CD8-positive, alpha-beta memory T cell (primary cell): ENCODE data around the gene UGT1A4. TPM values are rescaled to one million over a fixed set of nuclear protein-coding genes. Genes with fewer than 3 reads are reported as not detected.

Source experiments
- CTCF ChIA-PET: fragments of 350-600 bp; sonication (Branson Sonifier 250); formaldehyde crosslinking; loops from one replicate; lab custom pipeline; 2021; ENCODE audit warnings: antibody characterized with exemption; lab: Charles Lee
- POLR2A ChIA-PET: fragments of 350-600 bp; sonication (Branson Sonifier 250); formaldehyde crosslinking; loops from one replicate; lab custom pipeline; 2021; ENCODE audit warnings: antibody characterized with exemption; lab: Charles Lee
- DNase-seq, 5 donors: peaks; one replicate each; pipeline versions ENCODE4 v3.0.0 to v3.0.0-alpha.2; 2020 to 2022; ENCODE audit warnings: mixed read lengths in 1 of 5
- H3K27ac ChIP-seq: one replicate; pipeline ENCODE4 v1.7.0; 2013; ENCODE audit warnings: low read depth, mild to moderate bottlenecking, low read length, moderate library complexity
- H3K27me3 ChIP-seq: 2 replicates; pipeline ENCODE4 v1.7.0; 2013; ENCODE audit warnings: low read length, mild to moderate bottlenecking; ENCODE audit not compliant: insufficient read depth, poor library complexity, severe bottlenecking
- H3K36me3 ChIP-seq: 2 replicates; pipeline ENCODE4 v1.7.0; 2013; ENCODE audit warnings: mild to moderate bottlenecking, low read length, moderate library complexity; ENCODE audit not compliant: insufficient read depth
- H3K4me1 ChIP-seq: 2 replicates; pipeline ENCODE4 v1.7.0; 2013; ENCODE audit warnings: mild to moderate bottlenecking, low read length, moderate library complexity; ENCODE audit not compliant: insufficient read depth
- H3K4me3 ChIP-seq: 2 replicates; pipeline ENCODE4 v1.7.0; 2013; ENCODE audit warnings: mild to moderate bottlenecking, low read length
- H3K9me3 ChIP-seq: 2 replicates; pipeline ENCODE4 v1.7.0; 2013; ENCODE audit warnings: mild to moderate bottlenecking, low read length
- H3K27ac Mint-ChIP-seq, 8 donors: one replicate each; pipeline ENCODE4 v1.8.0; 2020 to 2021; ENCODE audit warnings: mixed read lengths in 8 of 8, mild to moderate bottlenecking in 6 of 8, inconsistent platforms in 3 of 8, moderate library complexity in 3 of 8
- H3K27me3 Mint-ChIP-seq, 2 donors: one replicate each; pipeline ENCODE4 v1.8.0; 2020 to 2021; ENCODE audit warnings: mixed read lengths in 2 of 2, mild to moderate bottlenecking in 1 of 2, moderate library complexity in 1 of 2
- H3K36me3 Mint-ChIP-seq, 3 donors: one replicate each; pipeline ENCODE4 v1.8.0; 2020 to 2021; ENCODE audit warnings: mixed read lengths in 3 of 3, inconsistent platforms in 1 of 3, mild to moderate bottlenecking in 1 of 3
- H3K4me1 Mint-ChIP-seq, 3 donors: one replicate each; pipeline ENCODE4 v1.8.0; 2020 to 2021; ENCODE audit warnings: mixed read lengths in 3 of 3, inconsistent platforms in 1 of 3, mild to moderate bottlenecking in 1 of 3
- H3K4me3 Mint-ChIP-seq, 7 donors: one replicate each; pipeline ENCODE4 v1.8.0; 2020 to 2021; ENCODE audit warnings: mixed read lengths in 7 of 7, mild to moderate bottlenecking in 6 of 7, moderate library complexity in 4 of 7, inconsistent platforms in 2 of 7
- H3K9me3 Mint-ChIP-seq, 5 donors: one replicate each; pipeline ENCODE4 v1.8.0; 2020 to 2022; ENCODE audit warnings: mixed read lengths in 5 of 5, mild to moderate bottlenecking in 3 of 5, moderate library complexity in 2 of 5, inconsistent platforms in 1 of 5
- polyA plus RNA-seq: library from polyadenylated mRNA; unstranded; fragments of 300-500 nt; fragmentation: Illumina TruSeq; gene quantifications from one replicate; pipeline ENCODE4 v1.2.3, GENCODE V29; 2021
- total RNA-seq, 2 experiments: library from RNA; stranded (reverse); gene quantifications; one replicate each; pipeline ENCODE4 v1.2.3, GENCODE V29; 2021

UGT1A4 gene
- total and polyA plus RNA-seq, 3 experiments from 2014 or later, result not detected

GRCh38 chr2:233680361-233681045 lies 38.0 kb upstream of the UGT1A4 start:
- H3K9me3 Mint-ChIP-seq, result no peaks in the 10 kb centered on the region
- POLR2A ChIA-PET, result no interaction called here
- no peak overlapping the region for H3K4me3 Mint-ChIP-seq
- Histone ChIP-seq H3K4me3 (no peak overlapping the region), H3K36me3 (no peaks in the 10 kb centered on the region), H3K9me3 (no peaks in the 10 kb centered on the region), H3K27ac (no peak overlapping the region), H3K27me3 (peaks cover 4% of the 10 kb centered on the region), H3K4me1 (no peaks in the 10 kb centered on the region)
- no peaks in the 10 kb centered on the region for H3K36me3 Mint-ChIP-seq
- no peak overlapping the region for H3K27ac Mint-ChIP-seq
- H3K4me1 Mint-ChIP-seq, result no peaks in the 10 kb centered on the region
- CTCF ChIA-PET, result no interaction called here
- H3K27me3 Mint-ChIP-seq, result peaks cover 12 to 53% of the 10 kb centered on the region in 2 donors
- no peak for DNase-seq

DNA sequence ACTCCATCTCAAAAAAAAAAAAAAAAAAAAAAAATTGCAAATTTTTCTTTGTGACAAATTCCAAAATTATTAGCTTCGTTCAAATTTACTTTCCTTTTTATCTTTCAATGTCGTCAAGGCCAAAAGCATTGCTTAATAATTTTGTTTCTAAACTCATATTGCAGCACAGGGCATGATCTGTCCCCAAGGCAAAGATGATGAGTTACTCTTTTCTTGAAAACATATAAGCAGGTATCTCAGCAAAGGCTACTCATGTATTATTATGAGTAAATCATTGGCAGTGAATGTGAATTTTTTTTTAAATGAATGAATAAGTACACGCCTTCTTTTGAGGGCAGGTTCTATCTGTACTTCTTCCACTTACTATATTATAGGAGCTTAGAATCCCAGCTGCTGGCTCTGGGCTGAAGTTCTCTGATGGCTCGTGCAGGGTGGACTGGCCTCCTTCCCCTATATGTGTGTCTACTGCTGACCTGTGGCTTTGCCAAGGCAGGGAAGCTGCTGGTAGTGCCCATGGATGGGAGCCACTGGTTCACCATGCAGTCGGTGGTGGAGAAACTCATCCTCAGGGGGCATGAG lies 36.9 kb upstream of the UGT1A4 start, which contains the start of gene UGT1A7:
UGT1A7 (plus strand) TSS at position 381 of the 579 bp plus-strand sequence; CDS start at position 418, 37 bp downstream.
- Histone ChIP-seq H3K27ac (no peak within 1 kb of the TSS), H3K36me3 (no peaks in the 10 kb centered on the region), H3K9me3 (no peaks in the 10 kb centered on the region), H3K4me1 (no peaks in the 10 kb centered on the region), H3K4me3 (no peak within 1 kb of the TSS), H3K27me3 (peaks cover 3% of the 10 kb centered on the region)
- ChIA-PET CTCF (no interaction called here), POLR2A (no interaction called here)
- DNase-seq, result no peak
- Mint-ChIP-seq H3K27ac (no peak within 1 kb of the TSS), H3K4me1 (no peaks in the 10 kb centered on the region), H3K9me3 (no peaks in the 10 kb centered on the region), H3K36me3 (no peaks in the 10 kb centered on the region), H3K27me3 (peaks cover 12 to 49% of the 10 kb centered on the region in 2 donors), H3K4me3 (no peak within 1 kb of the TSS)

DNA sequence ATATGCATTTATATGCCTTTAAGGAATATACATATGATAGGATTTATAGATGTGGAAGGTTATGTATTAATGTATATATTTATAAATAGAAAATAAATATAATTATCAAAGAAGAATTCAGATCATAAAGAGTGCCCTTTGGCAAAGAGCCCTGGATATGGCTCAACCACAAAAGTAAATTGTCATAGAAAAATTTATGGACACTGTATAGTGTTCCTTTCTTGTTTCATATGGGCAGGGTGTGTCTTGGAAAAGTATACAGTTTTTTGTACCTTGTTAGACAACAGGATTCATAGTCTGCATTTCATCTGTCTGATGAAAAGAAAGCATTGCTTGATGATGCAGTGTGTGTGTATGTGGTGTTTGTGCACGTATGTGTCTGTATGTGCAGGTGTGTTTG lies 33.9 kb upstream of the UGT1A4 start:
- no peaks in the 10 kb centered on the region for H3K9me3 ChIP-seq
- no peaks in the 10 kb centered on the region for H3K4me1 Mint-ChIP-seq
- H3K9me3 Mint-ChIP-seq, result no peaks in the 10 kb centered on the region
- CTCF ChIA-PET, result no interaction called here
- POLR2A ChIA-PET, result no interaction called here
- H3K27ac ChIP-seq, result no peak overlapping the region
- H3K27me3 Mint-ChIP-seq, result peaks cover 13 to 36% of the 10 kb centered on the region in 2 donors
- DNase-seq, result no peak
- no peak overlapping the region for H3K27ac Mint-ChIP-seq
- H3K4me1 ChIP-seq, result no peaks in the 10 kb centered on the region
- H3K4me3 Mint-ChIP-seq, result no peak overlapping the region
- H3K36me3 Mint-ChIP-seq, result no peaks in the 10 kb centered on the region
- no peaks in the 10 kb centered on the region for H3K36me3 ChIP-seq
- H3K4me3 ChIP-seq, result no peak overlapping the region
- no peaks in the 10 kb centered on the region for H3K27me3 ChIP-seq

DNA sequence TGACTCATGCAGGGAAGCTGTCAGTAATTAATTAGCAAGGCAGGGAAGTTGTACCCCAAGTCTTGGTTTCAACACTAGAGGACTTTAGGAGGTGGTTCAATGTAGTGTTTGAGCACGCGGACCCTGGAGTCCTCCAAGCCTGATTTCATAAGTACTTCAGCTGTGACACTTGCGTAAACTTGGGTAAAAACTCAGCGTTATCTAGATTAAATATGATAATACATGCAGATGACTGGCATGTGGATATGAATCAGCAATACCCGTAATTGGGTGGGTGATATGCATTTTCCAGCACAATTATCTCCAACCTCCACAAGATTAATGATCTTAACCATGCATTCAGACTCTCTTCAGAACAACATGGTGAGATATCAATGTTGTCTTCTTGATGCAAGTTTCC lies 31.6 kb upstream of the UGT1A4 start:
- Mint-ChIP-seq H3K9me3 (no peaks in the 10 kb centered on the region), H3K4me1 (no peaks in the 10 kb centered on the region), H3K36me3 (no peaks in the 10 kb centered on the region), H3K4me3 (no peak overlapping the region), H3K27me3 (peaks cover 12 to 43% of the 10 kb centered on the region in 2 donors), H3K27ac (no peak overlapping the region)
- no peaks in the 10 kb centered on the region for H3K27me3 ChIP-seq
- H3K9me3 ChIP-seq, result no peaks in the 10 kb centered on the region
- H3K4me3 ChIP-seq, result no peak overlapping the region
- POLR2A ChIA-PET, result no interaction called here
- H3K27ac ChIP-seq, result no peak overlapping the region
- CTCF ChIA-PET, result no interaction called here
- no peaks in the 10 kb centered on the region for H3K4me1 ChIP-seq
- no peak for DNase-seq
- H3K36me3 ChIP-seq, result no peaks in the 10 kb centered on the region

DNA sequence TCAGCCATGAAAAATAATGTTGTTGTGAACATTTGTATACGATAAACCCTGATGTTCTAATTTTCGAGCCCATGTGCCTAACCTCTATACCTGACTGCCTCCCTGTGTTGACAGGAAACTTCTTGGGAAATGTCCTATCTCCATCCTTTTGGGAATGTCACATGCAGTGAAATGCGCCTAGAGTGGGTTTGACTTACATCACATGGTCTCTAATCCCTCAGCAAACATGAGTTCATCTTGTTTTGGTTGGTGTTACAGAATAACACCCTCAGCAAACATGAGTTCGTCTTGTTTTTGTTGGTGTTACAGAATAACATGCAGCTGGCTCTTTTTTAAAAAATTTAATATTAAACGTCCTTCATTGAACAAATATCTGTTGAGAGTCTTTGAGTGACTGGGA lies 30.2 kb upstream of the UGT1A4 start:
- no peaks in the 10 kb centered on the region for H3K36me3 ChIP-seq
- no peak for DNase-seq
- Mint-ChIP-seq H3K36me3 (no peaks in the 10 kb centered on the region), H3K4me1 (no peaks in the 10 kb centered on the region), H3K27ac (no peak overlapping the region), H3K27me3 (peaks cover 8 to 48% of the 10 kb centered on the region in 2 donors), H3K9me3 (no peaks in the 10 kb centered on the region), H3K4me3 (no peak overlapping the region)
- no peaks in the 10 kb centered on the region for H3K27me3 ChIP-seq
- no peaks in the 10 kb centered on the region for H3K4me1 ChIP-seq
- CTCF ChIA-PET, result no interaction called here
- POLR2A ChIA-PET, result no interaction called here
- no peak overlapping the region for H3K4me3 ChIP-seq
- H3K9me3 ChIP-seq, result no peaks in the 10 kb centered on the region
- H3K27ac ChIP-seq, result no peak overlapping the region

- no peak overlapping the region for H3K4me3 ChIP-seq
- no peaks in the 10 kb centered on the region for H3K9me3 ChIP-seq
- ChIA-PET POLR2A (no interaction called here), CTCF (no interaction called here)
- DNase-seq, result no peak
- peaks cover 11 to 53% of the 10 kb centered on the region in 2 donors for H3K27me3 Mint-ChIP-seq
- H3K9me3 Mint-ChIP-seq, result no peaks in the 10 kb centered on the region
- no peak overlapping the region for H3K27ac Mint-ChIP-seq
- H3K27me3 ChIP-seq, result no peaks in the 10 kb centered on the region
- H3K36me3 ChIP-seq, result no peaks in the 10 kb centered on the region
- no peak overlapping the region for H3K4me3 Mint-ChIP-seq
- no peak overlapping the region for H3K27ac ChIP-seq
- no peaks in the 10 kb centered on the region for H3K36me3 Mint-ChIP-seq
- H3K4me1 Mint-ChIP-seq, result no peaks in the 10 kb centered on the region
- no peaks in the 10 kb centered on the region for H3K4me1 ChIP-seq
Measured at GRCh38 chr2:233689031-233689430, 29.5 kb upstream of the UGT1A4 start.

DNA sequence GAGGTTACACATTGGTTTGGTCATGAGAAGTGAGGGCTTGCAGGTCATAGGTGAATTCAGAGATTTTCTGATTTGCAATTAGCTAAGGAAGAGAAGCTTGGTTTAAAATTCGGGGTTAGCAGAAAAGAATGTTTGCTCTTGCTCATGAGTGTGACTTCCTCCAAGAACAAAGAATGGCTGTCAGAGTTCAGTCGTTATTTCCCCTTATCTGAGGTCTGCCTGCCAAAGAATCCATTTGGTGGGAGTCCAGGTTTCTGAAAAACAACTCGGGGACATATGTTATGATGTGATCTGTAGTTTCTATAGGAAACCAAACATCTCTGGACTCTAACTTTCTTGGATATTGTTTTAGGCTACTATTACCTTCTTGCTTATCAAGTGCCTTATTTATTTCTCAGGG lies 29.0 kb upstream of the UGT1A4 start:
- H3K27me3 Mint-ChIP-seq, result peaks cover 11 to 53% of the 10 kb centered on the region in 2 donors
- no peaks in the 10 kb centered on the region for H3K4me1 Mint-ChIP-seq
- CTCF ChIA-PET, result no interaction called here
- no peak overlapping the region for H3K4me3 Mint-ChIP-seq
- no peak overlapping the region for H3K27ac Mint-ChIP-seq
- Histone ChIP-seq H3K27me3 (no peaks in the 10 kb centered on the region), H3K4me3 (no peak overlapping the region), H3K9me3 (no peaks in the 10 kb centered on the region), H3K36me3 (no peaks in the 10 kb centered on the region), H3K27ac (no peak overlapping the region), H3K4me1 (no peaks in the 10 kb centered on the region)
- H3K36me3 Mint-ChIP-seq, result no peaks in the 10 kb centered on the region
- no peak for DNase-seq
- H3K9me3 Mint-ChIP-seq, result no peaks in the 10 kb centered on the region
- POLR2A ChIA-PET, result no interaction called here

GRCh38 chr2:233690444-233690843 lies 28.1 kb upstream of the UGT1A4 start:
- H3K9me3 ChIP-seq, result no peaks in the 10 kb centered on the region
- no peaks in the 10 kb centered on the region for H3K4me1 Mint-ChIP-seq
- no peak overlapping the region for H3K27ac ChIP-seq
- no peaks in the 10 kb centered on the region for H3K4me1 ChIP-seq
- ChIA-PET CTCF (no interaction called here), POLR2A (no interaction called here)
- H3K27me3 Mint-ChIP-seq, result peaks cover 13 to 49% of the 10 kb centered on the region in 2 donors
- DNase-seq, result no peak
- no peaks in the 10 kb centered on the region for H3K27me3 ChIP-seq
- no peaks in the 10 kb centered on the region for H3K36me3 Mint-ChIP-seq
- no peak overlapping the region for H3K4me3 Mint-ChIP-seq
- H3K4me3 ChIP-seq, result no peak overlapping the region
- no peaks in the 10 kb centered on the region for H3K9me3 Mint-ChIP-seq
- no peaks in the 10 kb centered on the region for H3K36me3 ChIP-seq
- H3K27ac Mint-ChIP-seq, result no peak overlapping the region
